Measurements from ENCODE around the gene UQCRFS1. TPM values are rescaled to one million over a fixed set of nuclear protein-coding genes. Genes with fewer than 3 reads are reported as not detected.

The UQCRFS1 gene
- polyA plus RNA-seq, 1 donor, result 35.8 TPM

- DNase-seq (ENCODE audit: low read depth), result no peak
Measured at GRCh38 chr19:29162694-29163093, 50.3 kb downstream of the UQCRFS1 start.

- no peak for DNase-seq (ENCODE audit: low read depth)
Measured at GRCh38 chr19:29155683-29156082, 57.3 kb downstream of the UQCRFS1 start.
